Measurements from ENCODE around the gene UNC5CL. TPM values are rescaled to one million over a fixed set of nuclear protein-coding genes. Genes with fewer than 3 reads are reported as not detected.

The UNC5CL gene
- total RNA-seq, 1 experiment from 2014 or later = 0.58 TPM

DNA sequence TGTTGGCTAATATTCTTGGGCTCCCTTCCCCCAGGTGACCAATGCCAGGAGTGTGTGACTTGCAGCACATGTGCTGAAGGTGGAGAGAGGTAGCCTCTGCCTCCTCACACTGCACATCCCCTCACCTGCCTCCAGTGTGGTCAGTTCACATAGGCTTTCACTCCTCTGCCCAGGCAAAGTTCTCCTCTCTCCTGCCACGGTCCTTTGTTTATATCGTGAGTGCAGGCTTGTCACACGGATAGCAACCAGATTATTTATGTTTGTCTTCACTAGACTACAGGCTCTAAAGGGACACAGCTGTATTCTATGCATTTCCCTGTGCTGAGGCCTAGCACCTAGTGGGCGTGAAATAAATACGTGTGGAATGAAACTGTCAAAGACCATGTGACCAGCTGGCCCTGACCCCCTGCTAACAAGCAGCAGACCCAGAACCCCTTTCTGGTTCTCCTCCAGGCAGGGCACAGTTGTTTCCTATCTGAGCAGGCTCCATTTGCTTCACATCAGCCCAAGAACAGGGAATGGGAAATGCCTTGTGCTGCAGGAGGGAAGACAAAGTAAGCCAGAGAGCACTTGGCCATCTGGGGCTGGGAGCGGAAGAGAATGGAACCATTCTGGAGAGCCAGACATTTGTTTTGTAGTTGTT is 42.3 kb downstream of the UNC5CL start:
- peak overlapping the region; percentile 23; the same call in 1 of the 2 replicates for H3K4me3 ChIP-seq (ENCODE audit: low read length)
- H3K9me2 ChIP-seq (replicated peaks; ENCODE audit: low read length) = no peaks in the 10 kb centered on the region
- H3K9ac ChIP-seq (ENCODE audit: low read length) = peak overlapping the region; percentile 53
- no peaks in the 10 kb centered on the region for H3K79me2 ChIP-seq (ENCODE audit: low read length)
- ChIA-PET POLR2A (ENCODE audit: unreplicated experiment) (interaction anchor here (0.6 to 1.0 kb wide), 2 partner anchors 9 to 89 kb away, joined by 5 read pairs; no protein-coding TSS in a partner anchor), CTCF (interaction anchor here (0.6 to 1.6 kb wide), 2 partner anchors 31 to 66 kb away, joined by 4 to 7 read pairs; no protein-coding TSS in a partner anchor)
- peak overlapping the region; percentile 88 for H3K27ac ChIP-seq (ENCODE audit: low read length)
- H4K20me1 ChIP-seq (ENCODE audit: low read length) = no peaks in the 10 kb centered on the region
- peak overlapping the region; percentile 79 for H3K4me2 ChIP-seq (ENCODE audit: low read length)
- no peaks in the 10 kb centered on the region for H3K36me3 ChIP-seq (ENCODE audit: low read depth, low read length)
- no peaks in the 10 kb centered on the region for H3K27me3 ChIP-seq (ENCODE audit: low read length)
- H3K9me3 ChIP-seq (ENCODE audit: low read length) = no peaks in the 10 kb centered on the region
- intact Hi-C loops (cut with micrococcal nuclease) = loop anchor here (2.0 kb wide), 1 partner anchor 34 kb away; no protein-coding TSS in a partner anchor
- peaks cover 8% of the 10 kb centered on the region for H3F3A ChIP-seq (ENCODE audit: low read length, unreplicated experiment)
- peak overlapping the region; percentile 35 for H2AFZ ChIP-seq (ENCODE audit: low read length)
- DNase-seq (peak; percentile 23), ATAC-seq (peak; percentile 25)
- no TSS peak for BruUV-seq (replicated peaks)
- H3K4me1 ChIP-seq (ENCODE audit: insufficient read depth, low read length) = peaks cover 30% of the 10 kb centered on the region
- TF ChIP-seq EZH2 (IDR thresholded peaks at IDR 0.05; ENCODE audit: low read length, unreplicated experiment) (no peak), EZH2phosphoT487 (IDR thresholded peaks at IDR 0.05; ENCODE audit: borderline replicate concordance, low read length) (no peak)
- TF ChIP-seq, protein P1, sequence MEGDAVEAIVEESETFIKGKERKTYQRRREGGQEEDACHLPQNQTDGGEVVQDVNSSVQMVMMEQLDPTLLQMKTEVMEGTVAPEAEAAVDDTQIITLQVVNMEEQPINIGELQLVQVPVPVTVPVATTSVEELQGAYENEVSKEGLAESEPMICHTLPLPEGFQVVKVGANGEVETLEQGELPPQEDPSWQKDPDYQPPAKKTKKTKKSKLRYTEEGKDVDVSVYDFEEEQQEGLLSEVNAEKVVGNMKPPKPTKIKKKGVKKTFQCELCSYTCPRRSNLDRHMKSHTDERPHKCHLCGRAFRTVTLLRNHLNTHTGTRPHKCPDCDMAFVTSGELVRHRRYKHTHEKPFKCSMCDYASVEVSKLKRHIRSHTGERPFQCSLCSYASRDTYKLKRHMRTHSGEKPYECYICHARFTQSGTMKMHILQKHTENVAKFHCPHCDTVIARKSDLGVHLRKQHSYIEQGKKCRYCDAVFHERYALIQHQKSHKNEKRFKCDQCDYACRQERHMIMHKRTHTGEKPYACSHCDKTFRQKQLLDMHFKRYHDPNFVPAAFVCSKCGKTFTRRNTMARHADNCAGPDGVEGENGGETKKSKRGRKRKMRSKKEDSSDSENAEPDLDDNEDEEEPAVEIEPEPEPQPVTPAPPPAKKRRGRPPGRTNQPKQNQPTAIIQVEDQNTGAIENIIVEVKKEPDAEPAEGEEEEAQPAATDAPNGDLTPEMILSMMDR (conservative IDR thresholded peaks at IDR 0.05; ENCODE audit: low read depth, low read length) = no peak

DNA sequence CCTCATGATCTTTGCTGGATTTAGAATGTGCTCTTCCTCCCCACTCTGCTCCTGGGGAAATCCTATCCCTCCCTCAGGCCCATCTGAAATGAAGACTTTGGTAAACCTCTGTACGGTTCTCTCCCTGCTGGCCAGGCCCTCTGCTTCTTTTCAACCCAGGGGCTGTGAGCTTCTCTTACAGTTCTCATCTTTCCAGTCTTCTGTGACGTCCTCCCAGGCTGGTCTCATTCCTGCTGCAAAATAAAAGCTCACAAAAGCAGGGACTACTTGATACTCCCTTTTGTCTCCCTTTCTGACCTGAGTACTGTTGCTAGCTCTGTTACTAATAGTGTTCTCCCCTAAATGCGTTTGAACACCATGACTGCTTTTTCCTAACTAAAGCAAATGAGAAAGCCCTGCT is 46.3 kb downstream of the UNC5CL start:
- intact Hi-C loops (cut with micrococcal nuclease) = no loop called here
- Histone ChIP-seq H3K4me3 (ENCODE audit: low read length) (no peak overlapping the region), H3K9me2 (replicated peaks; ENCODE audit: low read length) (no peaks in the 10 kb centered on the region), H4K20me1 (ENCODE audit: low read length) (no peaks in the 10 kb centered on the region), H3K4me2 (ENCODE audit: low read length) (no peak overlapping the region), H3K36me3 (ENCODE audit: low read depth, low read length) (no peaks in the 10 kb centered on the region), H3K9ac (ENCODE audit: low read length) (no peak overlapping the region), H3F3A (ENCODE audit: low read length, unreplicated experiment) (peaks cover 8% of the 10 kb centered on the region), H3K9me3 (ENCODE audit: low read length) (no peaks in the 10 kb centered on the region), H2AFZ (ENCODE audit: low read length) (no peak overlapping the region), H3K4me1 (ENCODE audit: insufficient read depth, low read length) (peaks cover 21% of the 10 kb centered on the region), H3K27me3 (ENCODE audit: low read length) (no peaks in the 10 kb centered on the region), H3K79me2 (ENCODE audit: low read length) (no peaks in the 10 kb centered on the region), H3K27ac (ENCODE audit: low read length) (no peak overlapping the region)
- ChIA-PET CTCF (no interaction called here), POLR2A (ENCODE audit: unreplicated experiment) (no interaction called here)
- no peak for DNase-seq
- TF ChIP-seq, protein P1 (conservative IDR thresholded peaks at IDR 0.05; ENCODE audit: low read depth, low read length) = no peak
- TF ChIP-seq EZH2phosphoT487 (IDR thresholded peaks at IDR 0.05; ENCODE audit: borderline replicate concordance, low read length) (no peak), EZH2 (IDR thresholded peaks at IDR 0.05; ENCODE audit: low read length, unreplicated experiment) (no peak)
- no TSS peak for BruUV-seq (replicated peaks)
- no peak for ATAC-seq

DNA sequence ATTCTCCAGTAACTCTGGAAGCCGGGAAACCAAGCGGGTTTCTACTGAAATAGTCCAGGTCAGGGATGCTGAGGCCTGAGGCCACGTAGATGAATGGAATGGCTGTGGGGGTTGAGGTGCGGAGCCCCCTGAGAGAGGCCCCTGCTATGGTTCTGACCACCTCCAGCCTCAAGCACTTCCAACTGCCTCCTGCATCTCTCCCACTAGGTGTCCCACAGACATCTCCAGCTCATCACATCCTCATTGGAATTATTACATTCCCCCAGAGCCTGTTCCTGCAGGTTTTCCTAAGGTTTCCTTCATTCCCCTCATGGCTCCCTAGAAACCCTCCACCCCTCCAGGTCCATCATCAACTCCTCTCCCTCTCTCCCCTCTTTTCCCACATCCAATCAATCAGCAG is 48.7 kb downstream of the UNC5CL start:
- H2AFZ ChIP-seq (ENCODE audit: low read length) = no peak overlapping the region
- H3K27ac ChIP-seq (ENCODE audit: low read length) = no peak overlapping the region
- DNase-seq (no peak), ATAC-seq (no peak)
- no peak overlapping the region for H3K4me2 ChIP-seq (ENCODE audit: low read length)
- TF ChIP-seq EZH2phosphoT487 (IDR thresholded peaks at IDR 0.05; ENCODE audit: borderline replicate concordance, low read length) (no peak), EZH2 (IDR thresholded peaks at IDR 0.05; ENCODE audit: low read length, unreplicated experiment) (no peak)
- TF ChIP-seq, protein P1 (conservative IDR thresholded peaks at IDR 0.05; ENCODE audit: low read depth, low read length) = 0 out of 2 replicates have a peak, but pooled peaks have one; percentile 30
- no peaks in the 10 kb centered on the region for H3K9me3 ChIP-seq (ENCODE audit: low read length)
- ChIA-PET CTCF (interaction anchor here (0.5 kb wide), 1 partner anchor 113 kb away, joined by 3 read pairs; no protein-coding TSS in a partner anchor), POLR2A (ENCODE audit: unreplicated experiment) (no interaction called here)
- no peaks in the 10 kb centered on the region for H3K27me3 ChIP-seq (ENCODE audit: low read length)
- no peaks in the 10 kb centered on the region for H3F3A ChIP-seq (ENCODE audit: low read length, unreplicated experiment)
- no peaks in the 10 kb centered on the region for H3K9me2 ChIP-seq (replicated peaks; ENCODE audit: low read length)
- H4K20me1 ChIP-seq (ENCODE audit: low read length) = no peaks in the 10 kb centered on the region
- no peaks in the 10 kb centered on the region; the same call in 1 of the 2 replicates for H3K4me1 ChIP-seq (ENCODE audit: insufficient read depth, low read length)
- H3K9ac ChIP-seq (ENCODE audit: low read length) = no peak overlapping the region
- H3K4me3 ChIP-seq (ENCODE audit: low read length) = no peak overlapping the region
- H3K36me3 ChIP-seq (ENCODE audit: low read depth, low read length) = no peaks in the 10 kb centered on the region
- no peaks in the 10 kb centered on the region for H3K79me2 ChIP-seq (ENCODE audit: low read length)
- no TSS peak for BruUV-seq (replicated peaks)
- intact Hi-C loops (cut with micrococcal nuclease) = no loop called here
